Caki2 (cell line): ENCODE data around the gene ZNRF1. TPM values are rescaled to one million over a fixed set of nuclear protein-coding genes. Genes with fewer than 3 reads are reported as not detected.

Experiments used
- DNase-seq: peaks from one replicate; pipeline ENCODE4 v3.0.0-alpha.2; 2015; ENCODE audit warnings: low read depth
- in situ Hi-C: cut with HindIII; loops from 2 replicates; pipeline ENCODE4 v1.10.0; 2016; ENCODE audit warnings: low sequenced_read_pairs, low pct_unique_long_range_greater_than_20kb, mixed read lengths
- total RNA-seq: library from RNA; depleted of rRNA; stranded (reverse); fragments of >200 nt; shearing (Covaris generic); gene quantifications from 2 replicates; pipeline ENCODE4 v1.2.3, GENCODE V29; 2014; ENCODE audit warnings: low replicate concordance

The ZNRF1 gene
- total RNA-seq, 1 experiment from 2014 or later: 66.7 TPM

GRCh38 chr16:75045424-75045823, 46.6 kb downstream of the ZNRF1 start:
- in situ Hi-C loops: no loop called here
- no peak for DNase-seq

- DNase-seq: no peak
- in situ Hi-C loops: no loop called here
These were observed 49.2 kb downstream of the ZNRF1 start for GRCh38 chr16:75048054-75048453.

- no peak for DNase-seq
- in situ Hi-C loops: no loop called here
These were observed 49.7 kb downstream of the ZNRF1 start for GRCh38 chr16:75048530-75048929.

DNA sequence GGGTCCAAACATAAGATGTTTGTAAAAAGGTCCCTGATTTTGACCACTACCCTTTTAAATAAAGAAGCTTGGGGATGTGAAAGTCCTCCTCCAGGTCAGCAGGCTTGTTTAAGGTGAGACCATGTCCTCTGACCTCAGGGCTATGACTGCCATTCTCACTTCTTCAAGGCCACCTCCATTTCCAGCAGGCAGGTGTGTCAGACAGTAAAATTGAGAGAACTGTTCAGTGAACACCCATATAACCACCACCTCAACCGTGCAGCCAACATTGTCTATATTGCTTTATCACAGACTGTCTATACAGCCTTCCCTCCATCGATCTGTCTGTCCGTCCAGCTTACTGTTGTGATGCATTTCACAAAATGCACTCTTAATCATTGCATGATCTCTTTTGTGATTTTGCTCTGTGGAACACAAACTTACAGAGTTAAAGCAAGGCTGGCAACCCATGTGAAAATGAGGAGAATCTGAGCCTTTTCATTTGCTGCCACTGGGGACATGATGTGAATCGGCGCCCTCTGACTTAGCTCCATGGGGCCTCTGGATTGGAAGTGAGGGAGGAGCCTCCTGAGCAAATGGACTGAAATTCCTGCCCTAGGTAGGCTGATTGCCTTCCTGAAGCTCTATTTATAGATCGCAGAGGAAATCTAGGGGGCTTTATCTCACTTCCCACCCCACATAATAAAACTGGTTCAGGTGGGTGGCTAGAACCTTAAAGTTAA, 53.8 kb downstream of the ZNRF1 start:
- no peak for DNase-seq
- in situ Hi-C loops: no loop called here

- DNase-seq: peak; percentile 63
- in situ Hi-C loops: no loop called here
These were observed 55.1 kb downstream of the ZNRF1 start for GRCh38 chr16:75053791-75054555.

GRCh38 chr16:75054556-75054947, 55.7 kb downstream of the ZNRF1 start:
- in situ Hi-C loops: no loop called here
- no peak for DNase-seq

DNA sequence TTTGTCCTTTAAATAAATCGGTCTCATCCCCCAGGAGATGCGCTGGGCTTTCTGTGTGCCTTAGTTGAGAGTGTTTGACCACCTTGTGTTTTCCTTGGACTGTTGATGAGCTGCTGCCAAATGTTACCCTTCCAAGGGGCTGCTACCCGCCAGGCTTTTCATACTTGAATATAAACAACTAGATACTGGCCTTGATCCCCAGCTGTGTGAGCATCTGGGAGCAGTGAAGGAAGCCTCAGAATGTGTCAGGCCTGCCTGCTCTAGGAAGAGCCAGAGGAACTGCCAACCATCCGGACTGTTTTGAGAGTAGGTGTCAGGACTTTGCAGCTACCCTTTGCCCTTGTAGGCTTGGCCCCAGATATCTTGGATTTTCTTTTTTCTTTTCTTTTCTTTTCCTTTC, 60.0 kb downstream of the ZNRF1 start:
- in situ Hi-C loops: no loop called here
- DNase-seq: no peak

GRCh38 chr16:75059411-75059810, 60.6 kb downstream of the ZNRF1 start:
- no peak for DNase-seq
- in situ Hi-C loops: no loop called here

- in situ Hi-C loops: no loop called here
- DNase-seq: no peak
These were observed 61.9 kb downstream of the ZNRF1 start for GRCh38 chr16:75060723-75061122.

DNA sequence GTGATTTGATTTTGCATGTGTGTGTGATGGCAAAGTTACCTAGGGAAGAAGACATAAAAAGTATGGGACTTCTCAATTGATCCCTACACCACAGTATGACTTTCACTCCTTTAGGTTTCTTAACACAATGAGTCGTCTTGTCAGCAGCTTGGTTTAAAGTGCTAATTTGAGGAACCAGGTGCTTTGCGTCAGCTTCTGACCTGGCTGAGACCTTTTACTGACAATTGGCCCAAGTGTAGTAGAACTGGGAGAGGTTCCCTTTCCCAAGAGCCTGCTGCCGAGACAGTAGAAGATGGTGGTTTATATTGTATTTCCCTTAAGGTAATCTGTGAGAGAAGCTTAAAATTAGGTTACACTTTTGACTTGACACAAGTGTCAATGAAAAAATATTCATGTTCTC, 62.8 kb downstream of the ZNRF1 start:
- no peak for DNase-seq
- in situ Hi-C loops: no loop called here

DNA sequence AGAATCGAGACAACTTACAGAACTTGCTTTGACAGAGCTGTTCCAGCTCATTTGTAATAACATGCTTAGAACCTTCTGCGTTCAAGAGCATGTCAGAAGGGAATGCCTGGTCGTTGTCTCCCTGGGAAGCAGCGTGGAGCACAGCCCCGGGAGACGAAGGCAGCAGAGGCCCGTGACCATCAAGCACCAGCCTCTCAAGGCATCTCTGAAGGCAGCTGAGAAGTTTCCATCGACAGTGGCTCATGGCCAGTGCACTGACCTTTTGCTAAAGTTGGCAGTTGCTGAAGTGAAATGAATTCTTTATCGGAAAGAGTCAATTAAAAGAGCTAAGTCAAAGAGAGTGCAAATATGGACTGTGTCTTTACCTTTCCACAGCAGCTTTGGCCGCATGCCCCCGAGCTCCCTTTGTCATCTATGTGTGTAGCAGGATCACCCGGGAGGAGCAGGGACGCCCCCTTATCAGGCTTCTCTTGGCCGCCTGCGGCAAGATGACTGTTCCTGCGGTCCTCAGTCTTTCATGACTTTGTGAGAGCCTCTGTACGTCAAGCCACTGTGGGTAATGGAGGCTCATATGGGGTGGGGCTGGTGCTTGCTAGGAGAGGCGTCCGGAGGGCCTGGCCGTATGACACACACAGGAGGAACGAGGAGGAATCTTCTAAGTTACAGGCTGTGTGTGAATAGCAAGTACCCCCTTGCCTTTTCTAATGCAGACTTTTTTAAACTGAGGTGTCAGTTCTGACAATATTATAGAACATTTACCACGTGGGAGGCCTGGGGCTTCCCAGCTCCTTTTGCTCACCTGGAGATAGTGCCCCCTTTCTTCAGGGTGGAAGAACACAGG, 63.5 kb downstream of the ZNRF1 start:
- no peak for DNase-seq
- in situ Hi-C loops: no loop called here

DNA sequence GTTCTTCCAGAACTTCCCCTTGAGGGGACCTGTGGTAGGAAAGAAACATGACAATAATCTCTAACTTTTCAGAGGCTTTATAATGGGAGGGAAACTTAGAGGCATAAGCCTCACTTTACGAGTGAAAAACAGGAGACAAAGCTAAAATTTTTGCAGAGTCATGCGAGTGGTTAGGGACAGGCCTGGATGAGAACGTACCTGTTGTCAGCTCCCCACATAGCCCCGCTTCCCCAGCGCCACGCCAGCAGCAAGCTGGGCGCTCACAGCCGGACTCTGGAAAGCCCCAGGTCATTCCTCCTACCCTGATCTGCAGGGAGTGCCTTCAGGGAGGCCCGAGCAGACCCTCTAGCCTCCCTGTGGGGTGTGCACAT, 64.1 kb downstream of the ZNRF1 start:
- in situ Hi-C loops: no loop called here
- DNase-seq: no peak

DNA sequence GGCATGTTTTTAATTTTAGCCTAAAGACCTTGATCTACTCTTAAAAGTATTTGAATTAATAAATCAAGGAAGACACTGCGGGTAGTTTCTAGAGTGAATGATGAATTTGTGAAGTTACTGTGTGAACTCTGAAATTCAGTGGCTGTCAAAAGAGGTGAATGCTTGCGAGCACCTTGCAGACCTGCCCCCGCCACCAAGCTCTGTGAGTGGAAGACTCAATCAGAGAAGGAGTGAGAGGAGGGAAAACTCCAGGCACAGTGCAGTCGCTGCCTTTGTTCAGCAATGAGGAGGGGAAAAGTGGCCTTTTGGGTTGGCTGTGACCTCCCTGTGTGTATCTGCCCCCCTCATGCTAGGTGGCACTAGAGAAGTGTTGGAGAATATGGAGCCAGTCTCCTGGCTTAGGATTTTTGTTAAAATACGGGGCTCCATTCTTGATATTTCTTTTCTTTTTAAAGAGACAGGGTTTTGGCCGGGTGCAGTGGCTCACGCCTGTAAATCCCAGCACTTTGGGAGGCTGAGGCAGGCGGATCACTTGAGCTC, 64.8 kb downstream of the ZNRF1 start:
- no peak for DNase-seq
- in situ Hi-C loops: no loop called here

DNA sequence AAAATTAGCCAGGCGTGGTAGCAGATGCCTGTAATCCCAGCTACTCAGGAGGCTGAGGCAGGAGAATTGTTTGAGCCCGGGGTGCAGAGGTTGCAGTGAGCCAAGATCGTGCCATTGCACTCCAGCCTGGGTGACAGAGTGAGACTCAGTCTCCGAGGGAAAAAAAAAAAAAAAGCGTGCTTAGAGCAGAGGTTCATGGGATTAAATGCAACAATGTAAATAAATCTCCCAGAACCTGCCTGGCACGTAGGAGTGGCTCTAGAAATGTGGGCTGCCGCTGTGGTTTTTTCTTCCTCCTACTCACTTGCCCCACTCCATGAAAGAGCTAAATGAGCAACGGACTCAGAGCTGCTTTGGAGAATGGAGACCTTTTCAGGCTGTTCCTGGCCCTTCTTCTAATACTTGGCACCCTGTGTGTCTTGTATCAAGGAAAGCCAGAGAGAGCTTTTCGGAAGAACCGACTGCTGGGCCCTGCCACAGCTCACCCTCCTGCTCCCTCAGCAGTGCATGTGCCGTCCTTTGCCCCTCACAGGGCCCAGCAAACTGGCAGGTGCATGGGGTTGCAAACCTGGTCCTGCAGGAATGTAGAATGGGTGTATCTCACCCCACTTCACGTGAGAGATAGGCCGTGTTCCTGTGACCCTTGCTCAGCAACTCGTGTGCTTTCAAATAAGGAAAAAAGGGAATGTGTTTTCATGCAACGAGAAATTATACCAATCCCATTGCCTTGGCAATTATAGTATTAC, 65.8 kb downstream of the ZNRF1 start:
- in situ Hi-C loops: no loop called here
- peak; percentile 81 for DNase-seq

DNA sequence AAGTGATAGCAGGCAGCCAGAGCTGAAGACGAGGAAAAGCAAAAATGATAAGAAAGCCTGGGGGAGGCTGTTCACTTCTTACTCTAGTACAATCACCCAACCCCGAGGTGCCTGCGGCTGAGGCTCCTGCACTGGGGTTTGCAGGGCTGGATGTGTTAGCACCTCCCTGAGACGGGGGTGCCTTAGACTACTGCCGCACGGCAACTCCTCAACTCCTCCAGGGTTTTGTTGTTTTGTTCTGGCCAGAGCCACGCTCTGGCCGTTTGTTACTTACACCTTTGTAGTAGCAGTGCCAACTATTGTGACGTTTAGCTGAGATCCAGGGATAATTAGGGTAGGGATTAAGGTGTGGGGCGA, 66.3 kb downstream of the ZNRF1 start:
- DNase-seq: no peak
- in situ Hi-C loops: no loop called here

- DNase-seq: peak; percentile 67
These were observed 66.8 kb downstream of the ZNRF1 start for GRCh38 chr16:75065521-75066149.

DNA sequence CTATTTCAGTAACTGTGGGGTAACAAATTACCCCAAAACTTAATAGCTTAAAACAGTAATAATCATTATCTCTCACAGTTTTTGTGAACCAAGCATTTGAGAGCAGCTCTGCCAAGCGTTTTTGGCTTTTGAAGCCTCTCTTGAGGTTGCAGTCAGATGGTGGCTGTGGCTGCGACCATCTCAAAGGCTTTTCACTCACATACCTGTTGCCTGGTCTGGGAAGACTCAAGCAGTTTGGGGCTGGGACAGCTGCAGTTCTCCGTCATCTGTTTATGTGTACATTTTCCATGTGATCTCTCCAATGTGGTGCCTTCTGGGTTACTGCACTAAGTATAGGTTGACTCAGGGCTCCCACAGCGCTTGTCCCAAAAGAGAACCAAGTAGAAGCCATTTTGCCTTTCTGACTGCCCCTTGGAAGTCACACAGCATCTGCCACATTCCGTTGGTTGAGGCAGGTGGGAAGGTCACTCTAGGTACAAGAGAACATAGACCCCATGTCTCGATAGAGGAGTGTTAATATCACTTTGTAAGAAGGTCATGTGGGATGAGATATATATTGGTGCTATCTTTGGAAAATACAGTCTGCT, 68.1 kb downstream of the ZNRF1 start:
- in situ Hi-C loops: no loop called here
- DNase-seq: no peak

More at GRCh38 chr16:75065521-75066149, 66.8 kb downstream of the ZNRF1 start:
- in situ Hi-C loops: no loop called here
